ENCODE measurements around the gene ACOX2.

ACOX2 gene

DNA sequence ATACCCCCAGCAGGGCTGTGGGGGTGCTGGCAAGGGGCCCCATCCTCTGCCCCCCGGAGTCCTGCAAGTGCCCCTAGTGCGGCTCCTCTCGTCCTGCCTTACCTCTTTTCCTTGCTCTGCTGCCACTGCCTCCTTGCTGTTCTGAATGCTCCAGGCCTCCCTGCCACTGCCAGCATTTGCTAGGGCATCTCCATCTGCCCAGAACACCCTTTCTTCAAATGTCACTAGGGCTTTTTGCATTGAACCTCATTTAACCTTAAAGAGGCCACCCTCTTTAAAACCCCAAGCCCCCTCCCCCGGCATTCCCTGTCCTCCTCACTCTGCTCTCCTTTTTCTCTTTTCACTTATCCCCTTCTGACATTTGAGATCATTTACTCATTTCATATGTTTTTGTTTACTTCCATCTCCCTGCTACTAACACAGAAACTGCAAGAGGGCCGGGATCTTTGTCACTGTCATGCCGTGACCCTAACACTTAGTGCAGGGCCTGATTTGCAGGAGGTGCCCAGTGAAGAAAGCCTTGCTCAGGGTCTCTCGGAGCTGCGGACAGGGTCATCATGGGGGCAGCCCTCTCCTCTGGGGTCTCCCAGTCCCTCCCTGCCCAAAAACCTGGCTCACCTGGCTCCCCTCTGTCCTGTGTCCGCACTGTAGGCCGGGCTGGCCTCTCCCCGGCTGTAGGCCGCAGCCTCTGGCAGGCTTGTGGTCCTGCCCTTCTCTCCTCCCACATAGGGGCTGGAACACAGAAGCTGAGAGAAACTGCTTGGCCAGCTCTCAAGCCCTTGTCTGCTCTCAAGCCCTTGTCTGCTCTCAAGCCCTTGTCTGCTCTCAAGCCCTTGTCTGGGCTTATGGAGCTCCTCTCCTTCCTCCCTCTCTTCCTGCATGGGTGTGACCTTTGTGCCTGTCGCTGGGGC, at the start of gene ACOX2:
TSS of gene ACOX2 (minus strand) at position 690 of the 911 bp plus-strand sequence. CDS start 2,084 bp downstream, outside the sequence.
- FAIRE-seq, result no peak

DNA sequence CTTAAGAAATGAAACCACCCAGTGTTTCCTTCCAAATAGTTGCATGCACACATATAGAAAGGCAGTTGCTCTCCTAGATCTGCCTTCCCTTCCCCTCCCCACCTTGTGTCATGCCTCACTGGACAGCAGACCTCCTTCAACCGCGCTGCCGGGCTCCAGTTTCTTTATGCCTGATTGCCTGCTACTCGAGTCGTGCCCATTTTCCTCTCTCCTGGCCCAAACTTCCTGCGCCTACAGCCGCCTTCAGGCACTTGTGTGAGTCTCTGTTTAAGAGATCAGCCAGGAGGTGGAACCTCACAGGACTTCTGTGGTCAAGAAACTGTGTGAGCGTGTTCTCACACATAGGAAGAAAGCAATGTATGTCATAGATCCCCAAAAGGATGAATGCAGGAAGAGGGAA, 49.0 kb upstream of the ACOX2 start:
- FAIRE-seq, result no peak

DNA sequence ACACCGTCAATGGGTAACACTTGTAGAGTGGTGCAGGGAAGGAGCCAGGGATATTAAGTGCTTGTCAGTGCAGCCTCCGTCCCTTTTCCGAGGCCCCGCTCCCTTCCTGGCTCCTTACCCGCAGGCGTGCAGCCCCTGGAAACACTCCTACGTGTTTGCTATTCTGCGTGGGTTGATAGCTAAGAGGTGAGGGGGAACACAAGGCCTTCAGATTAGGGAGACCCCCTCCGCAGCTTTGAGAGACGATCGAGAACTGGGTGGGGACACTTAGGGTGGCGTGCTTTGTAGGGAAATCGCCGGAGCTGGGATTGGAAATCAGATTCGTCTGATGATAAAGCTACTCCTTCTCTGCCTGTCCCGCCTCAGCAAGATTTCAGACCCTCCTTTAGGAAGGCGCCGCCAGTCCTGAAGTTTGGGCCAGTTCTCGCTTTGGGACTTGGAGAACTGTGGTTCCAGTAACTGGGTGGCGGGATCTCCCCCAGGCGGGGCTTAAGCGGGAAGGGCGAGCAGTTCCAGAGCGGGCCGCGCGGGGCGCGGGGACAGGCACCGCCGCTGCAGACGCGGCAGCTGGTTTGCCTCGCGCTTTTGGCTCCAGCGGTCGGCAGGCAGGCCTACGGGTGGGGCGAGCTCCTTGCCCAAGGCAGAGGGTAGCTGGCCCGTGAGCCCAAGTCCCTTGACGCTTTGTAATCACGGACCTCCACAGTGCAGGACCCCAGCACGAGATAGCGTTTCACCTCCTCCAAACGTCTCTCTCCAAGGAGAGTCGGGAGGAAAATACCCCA, 48.2 kb upstream of the ACOX2 start:
- no peak for FAIRE-seq

DNA sequence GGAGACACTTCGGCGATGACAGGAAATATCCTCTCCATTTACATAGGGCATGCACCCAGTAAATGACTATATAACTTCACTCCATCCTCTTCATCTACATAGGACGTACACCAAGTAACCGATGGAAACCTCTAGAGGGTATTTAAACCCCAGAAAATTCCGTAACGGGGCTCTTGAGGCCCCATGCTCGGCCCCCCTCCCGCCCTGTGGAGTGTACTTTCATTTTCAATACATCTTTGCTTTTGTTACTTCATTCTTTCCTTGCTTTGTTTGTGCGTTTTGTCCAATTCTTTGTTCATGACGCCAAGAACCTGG, 47.7 kb upstream of the ACOX2 start:
- no peak for FAIRE-seq

DNA sequence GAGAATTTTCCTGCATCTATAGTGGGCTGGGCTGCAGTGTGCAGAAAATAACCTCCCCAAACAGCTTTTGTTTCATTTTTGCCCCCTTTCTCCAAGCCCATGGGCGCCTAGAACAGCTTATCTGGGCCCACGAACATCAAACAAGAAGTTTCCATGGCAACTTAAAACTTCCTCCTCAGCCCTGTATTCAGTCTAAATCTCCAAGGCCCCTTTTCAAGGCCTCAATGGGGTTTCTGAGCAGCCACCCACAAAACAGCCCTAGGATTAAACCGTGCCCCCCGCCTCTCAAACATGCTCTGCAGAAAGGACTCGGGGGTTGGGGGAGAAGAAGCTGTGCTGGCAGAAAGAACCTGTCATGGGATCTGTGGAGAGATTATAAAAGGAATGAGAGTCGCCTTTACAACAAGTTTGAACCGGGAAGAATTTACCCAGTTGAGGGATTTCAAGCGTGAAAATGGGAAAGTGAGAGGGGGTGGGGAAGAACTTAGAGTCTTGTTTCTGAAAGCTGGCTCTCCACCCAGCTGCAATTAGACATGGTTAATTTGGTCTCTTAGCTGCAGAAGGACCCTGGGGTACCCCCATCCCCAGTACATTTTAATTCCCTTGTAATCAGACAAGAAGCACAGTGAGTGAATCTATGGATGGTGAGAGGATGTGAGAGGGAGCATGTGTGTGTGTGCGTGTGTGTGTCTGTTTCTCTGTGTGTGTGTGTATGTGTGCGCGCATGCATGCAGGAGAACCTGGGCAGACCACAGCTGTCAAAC, 44.5 kb upstream of the ACOX2 start:
- FAIRE-seq, result no peak

DNA sequence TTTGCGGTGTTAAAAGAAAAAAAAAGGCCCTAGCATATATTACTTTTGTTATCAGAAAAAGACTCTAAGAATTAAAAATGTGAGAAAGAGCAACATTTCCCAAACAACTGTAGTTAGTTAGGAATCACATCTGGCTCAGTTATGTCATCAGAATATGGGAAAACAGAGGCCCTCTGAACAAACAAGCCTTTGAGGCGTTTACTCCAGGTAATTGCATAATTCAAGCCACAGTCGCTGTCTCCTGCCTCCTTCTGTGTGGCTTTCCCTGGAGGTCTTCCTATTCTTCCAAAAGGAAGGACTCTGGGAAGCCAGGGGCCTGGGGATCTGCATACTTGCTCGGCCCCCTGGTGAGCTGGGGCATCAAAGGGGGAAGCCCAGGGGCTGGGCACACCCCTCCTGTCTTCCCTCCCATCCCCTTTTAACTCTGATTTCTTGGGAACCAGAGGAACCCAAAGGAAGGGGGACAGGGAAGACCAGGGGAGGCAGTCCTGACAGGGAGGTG, 43.9 kb upstream of the ACOX2 start:
- FAIRE-seq, result no peak

DNA sequence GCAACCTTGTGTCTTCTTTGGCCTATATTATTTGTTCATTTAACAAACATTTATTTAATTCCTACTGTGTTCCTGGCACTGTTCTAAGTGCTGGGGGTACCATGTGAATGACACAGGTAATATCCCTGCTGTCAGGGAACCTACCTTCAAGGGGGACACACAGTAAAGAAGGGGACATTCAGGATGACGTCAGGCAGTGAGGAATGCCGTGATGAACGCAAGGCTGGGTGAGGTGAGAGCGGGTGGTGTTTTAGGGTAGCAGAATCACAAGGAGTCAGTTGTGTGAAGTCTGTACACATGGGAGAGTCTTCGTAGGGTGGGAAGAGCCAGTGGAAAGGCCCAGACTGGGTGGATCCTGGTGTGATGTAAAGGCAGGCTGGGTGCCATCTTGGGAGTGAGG, 41.9 kb upstream of the ACOX2 start:
- FAIRE-seq, result no peak

DNA sequence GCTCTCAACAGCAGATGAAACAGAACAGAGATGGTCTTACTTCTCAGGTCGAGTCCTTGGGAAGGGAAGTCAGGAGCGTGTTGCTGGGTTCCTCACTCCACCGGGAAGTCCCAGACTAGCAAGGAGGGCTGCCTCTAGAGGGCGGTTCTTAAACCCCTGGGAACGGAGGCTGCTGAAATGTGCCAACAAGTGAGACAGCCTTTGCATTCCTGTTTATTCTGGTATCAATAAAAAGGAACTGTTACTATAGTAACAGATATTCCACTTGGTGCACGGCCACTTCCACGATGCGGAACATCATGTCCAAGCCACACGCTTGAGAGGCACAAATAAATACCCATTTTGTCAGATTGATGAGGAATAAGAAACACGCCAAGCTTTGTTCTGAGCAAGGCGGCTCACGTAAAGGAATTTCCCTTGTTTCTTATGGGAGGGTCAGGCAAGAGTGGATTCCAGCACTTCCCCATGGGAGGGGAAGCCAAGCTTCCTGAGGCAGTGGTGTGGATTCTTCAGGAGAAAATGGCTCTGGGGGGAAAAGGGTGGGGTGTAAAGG, 40.4 kb upstream of the ACOX2 start, which contains the start of gene FAM107A:
TSS of gene FAM107A (minus strand) at position 123 of the 553 bp plus-strand sequence. CDS start 7,531 bp downstream, outside the sequence.
- FAIRE-seq, result no peak

DNA sequence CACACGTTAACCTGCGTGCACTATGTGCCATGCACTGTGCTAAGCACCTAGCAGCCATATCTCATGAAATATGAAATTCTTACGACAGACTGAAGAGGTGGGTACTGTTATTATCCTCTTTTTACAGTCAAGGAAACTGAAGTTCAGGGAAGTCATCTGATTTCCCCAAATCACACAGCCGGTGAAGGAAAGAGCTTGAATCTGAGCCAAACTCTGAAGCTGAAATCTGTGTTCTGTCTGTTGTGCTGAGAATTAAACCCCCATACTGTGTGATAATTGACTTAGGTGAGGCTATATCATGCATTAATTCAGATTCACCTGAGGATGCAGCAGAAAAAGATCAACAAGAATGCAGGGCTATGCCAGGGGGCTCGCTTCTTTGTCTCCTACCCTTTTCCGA, 39.7 kb upstream of the ACOX2 start:
- no peak for FAIRE-seq

DNA sequence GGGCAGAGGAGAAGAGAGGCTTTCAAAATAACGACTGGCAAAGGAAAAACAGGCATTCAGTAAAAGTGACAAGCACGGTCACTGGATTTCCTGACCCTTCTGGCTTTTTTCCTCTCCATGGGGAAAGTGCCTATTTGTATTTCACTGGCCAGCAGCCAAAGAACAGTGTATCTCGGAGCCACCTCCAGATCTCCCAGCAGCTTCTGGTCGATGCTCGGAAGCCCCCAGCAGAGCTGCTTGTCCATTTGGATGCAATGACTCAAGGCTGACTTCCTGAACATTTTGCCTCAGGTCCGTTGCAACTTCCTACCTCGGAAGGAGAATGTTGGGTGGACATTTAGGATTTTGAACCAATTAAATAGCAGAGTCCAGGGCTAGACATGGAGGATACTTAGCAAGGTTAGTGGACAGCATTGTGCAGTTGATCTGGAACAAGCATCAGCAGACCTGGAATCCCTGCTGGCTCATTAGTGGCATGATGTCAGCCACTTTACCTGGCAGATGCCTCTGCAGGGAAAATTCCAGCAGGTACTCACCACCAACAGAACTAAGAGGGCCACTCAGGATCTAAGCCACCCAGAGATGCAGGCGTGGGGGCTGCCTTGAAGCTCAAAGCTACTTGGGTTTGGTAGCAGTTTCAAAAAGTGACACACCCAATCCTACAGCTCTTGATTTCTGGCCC, 39.1 kb upstream of the ACOX2 start:
- FAIRE-seq, result no peak

DNA sequence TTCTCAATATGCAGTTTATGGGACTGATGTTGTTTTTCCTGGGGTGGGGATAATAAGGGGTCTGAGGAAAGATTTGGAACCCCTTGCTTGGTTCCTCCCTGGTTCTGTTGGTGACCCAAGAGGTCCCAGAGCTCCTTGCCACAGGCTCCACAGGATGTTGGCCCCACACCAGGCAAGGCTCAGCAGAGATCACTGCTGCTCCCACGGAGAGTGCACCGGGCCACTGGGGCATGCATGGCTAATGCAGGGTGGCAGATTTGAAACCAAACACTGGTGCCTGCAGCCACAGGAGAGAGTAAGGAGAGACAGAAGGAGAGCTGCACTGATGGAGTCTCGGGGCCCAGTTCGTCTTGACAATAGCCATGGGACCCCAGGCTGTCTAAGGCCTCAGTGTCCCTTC, 37.7 kb upstream of the ACOX2 start:
- no peak for FAIRE-seq

DNA sequence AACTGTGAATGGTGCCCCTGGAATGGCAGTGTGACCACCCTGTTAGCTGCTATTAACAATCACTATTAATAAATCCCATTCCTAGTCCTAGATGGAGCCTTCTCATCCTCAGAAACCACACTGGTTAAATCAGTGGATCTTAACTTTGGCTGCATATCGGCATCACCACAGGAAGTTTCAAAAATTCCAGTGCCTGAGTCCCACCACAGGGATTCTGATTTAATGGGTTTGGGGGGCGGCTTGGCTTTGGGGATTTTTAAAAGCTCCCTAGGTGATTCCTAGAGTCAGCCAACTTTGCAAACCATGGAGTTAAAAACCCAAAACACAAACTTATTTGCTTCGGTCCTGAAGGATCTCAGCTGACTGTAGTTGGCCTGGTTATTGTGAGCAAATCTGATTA, 37.1 kb upstream of the ACOX2 start:
- no peak for FAIRE-seq

DNA sequence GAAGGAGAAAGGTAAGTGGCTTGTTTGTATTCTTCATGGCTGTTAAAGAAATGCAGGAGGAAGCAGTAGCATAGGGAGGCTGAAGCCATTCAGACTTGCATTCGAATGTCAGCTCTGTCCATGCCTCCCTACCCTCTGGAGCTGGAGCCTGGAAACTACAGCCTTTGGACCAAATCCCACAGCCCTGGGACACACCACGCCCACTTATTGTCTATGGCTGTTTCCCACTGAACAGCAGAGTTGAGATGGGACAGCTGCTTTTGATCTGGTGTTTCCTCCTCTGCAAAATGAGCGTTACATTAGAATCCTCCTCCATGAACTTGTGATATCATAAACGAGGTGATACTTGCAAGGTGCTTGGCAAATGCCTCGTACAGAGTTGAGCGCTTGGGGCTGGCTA, 36.6 kb upstream of the ACOX2 start:
- no peak for FAIRE-seq

DNA sequence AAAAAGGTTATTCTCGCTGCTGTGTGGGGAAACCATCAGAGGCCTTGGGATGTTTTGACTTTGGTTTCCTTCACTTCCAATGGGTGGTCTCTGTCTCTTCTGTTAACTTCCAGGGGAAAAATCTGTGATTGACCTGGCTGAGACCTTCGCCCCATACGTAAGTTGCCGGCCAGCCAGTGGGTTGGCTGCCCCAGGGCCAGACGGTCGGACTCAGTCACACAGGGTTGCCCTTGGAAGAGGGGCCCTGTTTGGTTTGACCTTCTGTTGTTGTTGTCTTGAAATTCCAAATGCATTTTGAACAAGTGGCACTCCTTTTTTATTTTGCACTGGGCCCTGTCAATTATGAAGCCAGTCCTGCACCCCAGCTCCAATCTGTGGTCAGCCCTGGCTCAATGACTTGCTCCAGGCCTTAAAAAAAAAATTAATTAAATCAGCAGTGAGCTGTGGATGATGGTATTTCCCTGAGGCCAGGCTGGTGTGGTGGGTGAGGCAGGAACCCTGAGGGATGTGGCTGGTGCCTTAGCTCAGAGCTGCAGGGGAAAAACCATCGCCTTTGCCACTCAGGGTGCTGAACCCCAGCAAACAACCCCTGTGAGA, 35.7 kb upstream of the ACOX2 start:
- FAIRE-seq, result no peak

DNA sequence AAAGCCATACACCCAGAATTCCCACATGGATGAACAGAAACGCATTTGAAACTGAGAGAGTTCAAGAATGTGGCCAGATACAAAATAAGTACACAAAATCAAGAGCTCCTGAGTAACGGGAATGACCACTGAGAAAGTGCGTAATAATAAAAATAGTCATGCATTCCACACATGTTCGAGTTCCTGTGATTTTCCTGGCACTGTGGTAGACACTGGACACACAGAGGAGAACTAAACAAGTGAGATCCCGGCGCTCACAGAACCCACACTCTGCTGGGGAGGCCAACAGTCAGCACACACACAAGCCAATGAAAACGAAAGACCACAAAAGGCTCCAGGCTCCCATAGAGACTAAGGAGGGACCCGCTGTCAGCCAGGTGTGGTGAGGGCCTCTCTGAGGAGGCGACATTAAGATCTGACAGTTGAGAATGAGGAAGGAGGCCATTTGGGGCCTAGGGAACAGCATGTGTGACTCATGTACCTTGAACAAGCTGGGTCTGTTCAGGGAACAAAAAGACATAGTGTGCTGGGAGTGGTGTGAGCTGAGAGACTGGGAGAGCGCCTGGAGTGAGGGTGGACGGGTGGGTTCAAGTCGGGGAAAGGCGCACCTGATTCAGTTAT, 35.1 kb upstream of the ACOX2 start:
- FAIRE-seq, result no peak

DNA sequence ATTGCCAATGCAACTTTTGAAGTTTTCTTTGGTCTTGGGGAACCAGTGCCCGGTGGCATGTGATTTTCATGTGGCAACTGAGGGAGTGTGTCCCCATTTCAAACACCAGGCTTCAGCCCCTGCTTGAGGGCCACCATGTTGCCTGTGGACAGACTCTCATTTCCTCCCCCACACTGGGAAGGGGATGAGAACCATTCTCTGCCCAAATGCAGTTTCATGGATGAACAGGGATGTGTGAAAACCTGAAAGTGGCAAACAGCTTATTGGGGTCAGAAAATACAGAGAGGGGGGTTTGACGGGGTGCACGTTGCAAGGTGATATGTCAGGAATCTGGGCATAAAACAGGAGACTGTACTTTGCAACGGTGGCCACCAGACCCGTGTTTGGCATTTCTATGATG, 33.9 kb upstream of the ACOX2 start:
- no peak for FAIRE-seq

DNA sequence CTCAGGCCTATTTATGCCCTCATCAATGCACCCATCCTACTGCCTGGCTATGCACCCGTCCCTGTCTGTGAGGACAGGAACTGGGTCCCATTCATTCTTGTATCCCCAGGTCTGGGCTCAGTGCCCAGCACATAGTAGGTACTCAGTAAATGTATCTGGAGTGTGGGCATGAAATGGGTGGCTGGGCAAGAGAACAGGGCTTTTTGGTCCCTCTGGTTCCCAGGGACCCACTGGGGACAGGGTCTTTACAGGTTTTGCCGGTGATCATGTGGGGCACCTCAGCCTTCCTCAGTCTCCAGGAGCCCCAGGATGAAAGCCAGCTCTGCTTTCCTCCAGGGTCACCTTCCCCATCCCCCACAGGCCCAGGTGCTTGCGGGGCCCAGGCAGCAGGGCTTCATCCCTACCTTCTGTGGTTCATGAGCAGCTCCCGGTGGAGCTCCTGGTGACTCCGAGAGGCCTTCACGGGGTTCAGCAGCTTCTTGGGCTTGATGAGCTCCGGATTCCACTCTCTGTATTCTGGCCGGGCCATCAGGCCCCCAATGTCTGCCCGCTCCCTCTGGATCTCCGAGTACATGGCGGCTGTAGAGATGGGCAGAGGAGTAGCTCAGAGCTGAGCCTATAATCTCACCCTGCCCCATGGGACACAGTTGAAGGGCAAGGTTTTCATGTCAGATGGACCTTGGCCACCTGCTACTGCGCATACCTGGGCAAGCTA, 32.5 kb upstream of the ACOX2 start:
- FAIRE-seq, result no peak

DNA sequence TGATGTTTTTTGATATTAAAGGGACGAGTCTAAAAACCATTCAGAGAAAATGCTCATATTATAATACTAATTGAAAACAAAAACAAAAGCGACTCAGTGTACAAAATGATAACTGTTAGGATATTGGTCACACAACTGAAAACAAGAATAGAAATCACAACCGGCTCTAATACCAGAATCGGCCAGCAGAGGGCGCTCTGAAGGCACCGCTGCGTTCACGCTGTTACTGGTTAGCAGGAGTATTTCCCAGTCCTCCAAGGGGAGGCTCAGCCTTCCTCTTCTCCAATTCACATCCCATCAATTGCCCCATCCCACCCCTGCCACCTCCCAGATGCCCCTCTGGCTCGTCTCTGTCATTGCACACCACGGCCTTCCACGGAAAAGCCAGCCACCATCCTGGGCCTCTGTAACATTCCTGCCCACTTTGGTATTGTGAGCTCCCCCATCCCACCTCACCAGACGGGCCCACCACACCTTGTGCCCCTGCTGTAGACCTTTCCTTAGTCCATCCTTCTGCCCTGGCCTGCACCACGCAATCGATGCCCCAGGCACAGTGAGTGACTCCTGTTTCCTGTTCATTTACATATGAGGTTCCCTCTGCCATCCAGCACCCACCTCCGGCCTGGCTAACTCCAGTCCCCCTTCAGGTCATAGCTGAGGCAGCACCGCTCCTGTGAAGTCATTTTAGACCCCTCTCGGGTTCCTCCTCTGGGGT, 31.7 kb upstream of the ACOX2 start:
- FAIRE-seq, result no peak

DNA sequence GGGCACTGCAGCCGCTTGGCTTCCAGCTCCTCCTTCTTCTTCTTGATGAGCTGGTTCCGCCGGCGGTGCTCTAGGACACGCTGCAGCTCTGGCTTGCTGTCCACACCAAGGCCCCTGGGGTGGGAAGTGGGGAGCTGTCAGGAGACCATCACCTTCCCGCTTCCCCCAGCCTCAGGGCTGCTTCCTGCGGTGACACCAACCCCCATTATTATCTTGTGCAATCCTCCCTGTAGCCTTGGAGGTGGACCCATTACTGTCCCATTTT, 30.2 kb upstream of the ACOX2 start:
- FAIRE-seq, result no peak

Data from colon (tissue), 2 donors.